H1 (cell line): ENCODE data around the gene CDYL. TPM values are rescaled to one million over a fixed set of nuclear protein-coding genes. Genes with fewer than 3 reads are reported as not detected.
A peak's percentile ranks its signal among the peaks of the same experiment; 100 is the strongest.

ENCODE experiments used
- CTCF ChIA-PET: fragments of 300-600 bp; sonication (Branson Sonifier 250); formaldehyde crosslinking; loops from one replicate; lab custom pipeline; 2021; ENCODE audit not compliant: partially characterized antibody; lab: Charles Lee
- POLR2A ChIA-PET: fragments of 300-600 bp; sonication (Branson Sonifier 250); formaldehyde crosslinking; loops from one replicate; lab custom pipeline; 2021; ENCODE audit warnings: inconsistent platforms; ENCODE audit not compliant: partially characterized antibody; lab: Charles Lee
- DNase-seq, 2 experiments: peaks; one replicate each; pipeline versions ENCODE4 v3.0.0 to v3.0.0-alpha.2; 2010 to 2022; ENCODE audit warnings: low spot score in 2 of 2, low read depth in 1 of 2, mixed read lengths in 1 of 2
- FAIRE-seq: peaks from 2 replicates; lab custom pipeline; 2011; peaks lifted over from hg19 to GRCh38; lab: Jason Lieb, UNC
- H2AFZ ChIP-seq: 2 replicates; pipeline ENCODE4 v1.8.1; 2012; ENCODE audit warnings: low read length, inconsistent platforms
- H2AK5ac ChIP-seq: 2 replicates; pipeline ENCODE4 v1.6.1; 2013; ENCODE audit warnings: low read depth, low read length
- H2BK120ac ChIP-seq: replicated peaks from 2 replicates; pipeline ENCODE3; 2013; ENCODE audit warnings: low read depth, low read length, inconsistent platforms
- H2BK12ac ChIP-seq: 2 replicates; pipeline ENCODE4 v1.6.1; 2013; ENCODE audit warnings: low read depth, low read length
- H2BK15ac ChIP-seq: 2 replicates; pipeline ENCODE4 v1.6.1; 2013; ENCODE audit warnings: low read length
- H2BK20ac ChIP-seq: 2 replicates; pipeline ENCODE4 v1.6.1; 2013; ENCODE audit warnings: low read length
- H2BK5ac ChIP-seq: 2 replicates; pipeline ENCODE4 v1.6.1; 2013; ENCODE audit warnings: low read depth, low read length
- H3K14ac ChIP-seq: 2 replicates; pipeline ENCODE4 v1.6.1; 2013; ENCODE audit warnings: inconsistent platforms; ENCODE audit not compliant: insufficient read length
- H3K18ac ChIP-seq: 2 replicates; pipeline ENCODE4 v1.6.1; 2013; ENCODE audit warnings: low read length; ENCODE audit errors: extremely low read depth
- H3K23ac ChIP-seq: 2 replicates; pipeline ENCODE4 v1.6.1; 2013; ENCODE audit warnings: inconsistent platforms; ENCODE audit not compliant: insufficient read length
- H3K23me2 ChIP-seq: 2 replicates; pipeline ENCODE4 v1.6.1; 2013; ENCODE audit warnings: low read depth, low read length
- H3K27ac ChIP-seq: 2 replicates; pipeline ENCODE4 v1.6.1; 2011; ENCODE audit warnings: low read depth, low read length, inconsistent platforms
- H3K27me3 ChIP-seq, 4 experiments: replicated peaks in 1 of 4; 1 replicate in 1 of 4; 2 replicates in 3 of 4; pipeline versions ENCODE4 v1.6.1 to v1.8.1; 2011 to 2013; ENCODE audit warnings: low read length in 3 of 4, mild to moderate bottlenecking in 3 of 4, inconsistent platforms in 2 of 4, mixed read lengths in 2 of 4, moderate library complexity in 1 of 4; ENCODE audit not compliant: control insufficient read depth in 3 of 4, insufficient read depth in 3 of 4; ENCODE audit errors: extremely low read depth in 1 of 4
- H3K36me3 ChIP-seq, 4 experiments: 2 replicates each; pipeline versions ENCODE4 v1.6.1 to v1.8.1; 2011 to 2013; ENCODE audit warnings: mild to moderate bottlenecking in 4 of 4, low read length in 3 of 4, moderate library complexity in 2 of 4, control low read depth in 1 of 4, inconsistent platforms in 1 of 4; ENCODE audit not compliant: insufficient read depth in 4 of 4, control insufficient read depth in 2 of 4
- H3K4ac ChIP-seq: replicated peaks from 2 replicates; pipeline ENCODE3; 2013; ENCODE audit warnings: low read length, low read depth, mixed read lengths, inconsistent platforms; ENCODE audit not compliant: insufficient read length
- H3K4me1 ChIP-seq, 4 experiments: replicated peaks in 1 of 4; 1 replicate in 1 of 4; 2 replicates in 3 of 4; pipeline versions ENCODE4 v1.6.1 to v1.8.1; 2011 to 2013; ENCODE audit warnings: low read length in 3 of 4, inconsistent platforms in 2 of 4, mixed read lengths in 1 of 4; ENCODE audit not compliant: insufficient read depth in 4 of 4, control insufficient read depth in 3 of 4
- H3K4me2 ChIP-seq, 2 experiments: 2 replicates each; pipeline versions ENCODE4 v1.6.1 to v1.8.1; 2011 to 2013; ENCODE audit warnings: low read depth in 2 of 2, low read length in 2 of 2, control low read depth in 1 of 2, inconsistent platforms in 1 of 2, mild to moderate bottlenecking in 1 of 2; ENCODE audit not compliant: insufficient read depth in 1 of 2
- H3K4me3 ChIP-seq, 4 experiments: fragments of 200-600, 300-600 bp in 1 of 4; sonication (generic), shearing (Covaris generic), sonication (Bioruptor Twin) in 1 of 4; 2 replicates each; pipeline versions ENCODE4 v1.5.1 to v1.8.1; 2011 to 2016; ENCODE audit warnings: low read length in 4 of 4, low read depth in 3 of 4, control low read depth in 2 of 4, inconsistent platforms in 2 of 4, mild to moderate bottlenecking in 2 of 4, mixed read lengths in 1 of 4, moderate library complexity in 1 of 4; ENCODE audit not compliant: insufficient read depth in 2 of 4; ENCODE audit errors: extremely low read depth in 1 of 4
- H3K56ac ChIP-seq: replicated peaks from 2 replicates; pipeline ENCODE3; 2013; ENCODE audit warnings: low read depth, mild to moderate bottlenecking, mixed read lengths, low read length, inconsistent platforms; ENCODE audit not compliant: insufficient read length
- H3K79me1 ChIP-seq: 2 replicates; pipeline ENCODE4 v1.6.1; 2013; ENCODE audit warnings: low read depth, low read length, control low read depth
- H3K79me2 ChIP-seq, 2 experiments: 2 replicates each; pipeline versions ENCODE4 v1.6.1 to v1.8.1; 2012 to 2013; ENCODE audit warnings: low read length in 2 of 2, mild to moderate bottlenecking in 2 of 2, inconsistent platforms in 1 of 2; ENCODE audit not compliant: insufficient read depth in 2 of 2, control insufficient read depth in 1 of 2
- H3K9ac ChIP-seq, 4 experiments: replicated peaks in 1 of 4; 1 replicate in 1 of 4; 2 replicates in 3 of 4; pipeline versions ENCODE4 v1.6.1 to v1.8.1; 2011 to 2013; ENCODE audit warnings: low read depth in 3 of 4, low read length in 3 of 4, control low read depth in 2 of 4, mild to moderate bottlenecking in 2 of 4, moderate library complexity in 2 of 4, inconsistent platforms in 1 of 4; ENCODE audit errors: extremely low read depth in 1 of 4
- H3K9me3 ChIP-seq, 2 experiments: 2 replicates each; pipeline versions ENCODE4 v1.6.1 to v1.8.1; 2012 to 2013; ENCODE audit warnings: mild to moderate bottlenecking in 2 of 2, moderate library complexity in 2 of 2, control low read depth in 1 of 2, inconsistent platforms in 1 of 2, low read depth in 1 of 2, low read length in 1 of 2, mixed read lengths in 1 of 2; ENCODE audit not compliant: insufficient read depth in 2 of 2
- H4K20me1 ChIP-seq, 2 experiments: replicated peaks in 1 of 2; 2 replicates each; pipeline versions ENCODE3 to v1.8.1; 2011 to 2013; ENCODE audit warnings: inconsistent platforms in 2 of 2, low read length in 2 of 2, mild to moderate bottlenecking in 1 of 2; ENCODE audit not compliant: insufficient read depth in 2 of 2, control insufficient read depth in 1 of 2
- H4K5ac ChIP-seq: 2 replicates; pipeline ENCODE4 v1.6.1; 2013; ENCODE audit warnings: low read length, low read depth, mixed read lengths, inconsistent platforms; ENCODE audit not compliant: insufficient read length
- H4K8ac ChIP-seq: 2 replicates; pipeline ENCODE4 v1.8.0; 2013; ENCODE audit warnings: mild to moderate bottlenecking, moderate library complexity, low read length, inconsistent platforms; ENCODE audit not compliant: insufficient read depth; ENCODE audit errors: extremely low read depth
- H4K91ac ChIP-seq: replicated peaks from 2 replicates; pipeline ENCODE3; 2013; ENCODE audit warnings: low read length, mixed read lengths, inconsistent platforms; ENCODE audit not compliant: insufficient read length
- CTCF ChIP-seq, 3 experiments: IDR thresholded peaks; 1 replicate in 2 of 3; 2 replicates in 1 of 3; pipeline versions ENCODE4 v1.5.1 to v1.6.1; 2011; ENCODE audit warnings: low read length in 3 of 3, mild to moderate bottlenecking in 3 of 3, inconsistent platforms in 2 of 3, low read depth in 1 of 3, moderate library complexity in 1 of 3; ENCODE audit not compliant: insufficient read depth in 1 of 3; ENCODE audit errors: control extremely low read depth in 1 of 3
- POLR2AphosphoS5 ChIP-seq: IDR thresholded peaks from 2 replicates; pipeline ENCODE4 v1.6.1; 2011; ENCODE audit warnings: low read depth, low read length
- WGBS, 2 experiments: shearing (Covaris generic) in 1 of 2; methylation state at CpG; one replicate each; pipeline versions ENCODE4 v1.1.6 to v1.1.7; 2013 to 2015; ENCODE audit warnings: low lambda C conversion rate in 2 of 2, mixed read lengths in 2 of 2, inconsistent platforms in 1 of 2, low coverage in 1 of 2, missing lambda C conversion rate in 1 of 2; ENCODE audit not compliant: insufficient replicate concordance in 2 of 2, insufficient coverage in 1 of 2, insufficient read length in 1 of 2; ENCODE audit errors: extremely low coverage in 1 of 2, missing lambda C conversion rate in 1 of 2; 5-methylcytosine and 5-hydroxymethylcytosine counted together
- polyA plus RNA-seq, 7 experiments: library from polyadenylated mRNA; depleted of rRNA in 3 of 7; stranded (reverse) in 5 of 7; unstranded in 2 of 7; fragments of >200 nt in 5 of 7; fragments of 200-250 nt in 2 of 7; gene quantifications; 1 replicate in 5 of 7; 2 replicates in 1 of 7; 4 replicates in 1 of 7; pipeline versions ENCODE4 v1.2.1 to v1.2.3, GENCODE V29; 2011 to 2013; ENCODE audit warnings: missing spikeins in 2 of 7, mixed read lengths in 2 of 7
- total RNA-seq: library from RNA; stranded (reverse); fragmentation: NEBNext Ultra II Directional; extraction: Animal tissue kit (Norgen Biotek cat#: 25700); gene quantifications from 2 replicates; pipeline ENCODE4 v1.2.1, GENCODE V29; 2021

CDYL gene
- total and polyA plus RNA-seq, 2 of the 8 experiments (the other 6 are each of a cell fraction or from before 2014, with no cell fraction given) = 56.4 to 119 TPM

- no peak overlapping the region for H2BK120ac ChIP-seq
- H3K23me2 ChIP-seq = no peaks in the 10 kb centered on the region
- H3K27me3 ChIP-seq = no peaks in the 10 kb centered on the region
- TF ChIP-seq POLR2AphosphoS5 (0 out of 2 replicates have a peak, but pooled peaks have one; percentile 10), CTCF (IDR thresholded peaks at IDR 0.05; ENCODE audit: control extremely low read depth in 1 of 3, insufficient read depth in 1 of 3, low read depth in 1 of 3, low read length in 3 of 3) (no peak)
- no peak overlapping the region for H4K91ac ChIP-seq
- no peaks in the 10 kb centered on the region for H3K36me3 ChIP-seq
- H3K4me3 ChIP-seq = no peak overlapping the region
- H3K18ac ChIP-seq = no peak overlapping the region
- H3K79me2 ChIP-seq = peaks cover 3 to 96% of the 10 kb centered on the region in 2 experiments; a peak in 3 of 4 replicates
- H3K14ac ChIP-seq = no peak overlapping the region
- no peak overlapping the region for H3K9ac ChIP-seq
- peaks cover 19 to 22% of the 10 kb centered on the region in 2 experiments for H4K20me1 ChIP-seq
- H3K27ac ChIP-seq = no peak overlapping the region
- FAIRE-seq (no peak), DNase-seq (no peak)
- peaks cover 2 to 20% (median 18%) of the 10 kb centered on the region in 4 experiments; a peak in 6 of 7 replicates for H3K4me1 ChIP-seq
- no peak overlapping the region for H2BK20ac ChIP-seq
- no peak overlapping the region for H3K23ac ChIP-seq
- no peak overlapping the region for H2AFZ ChIP-seq
- POLR2A ChIA-PET = no interaction called here
- no peak overlapping the region for H3K56ac ChIP-seq
- 86% methylated on average over 13 of the region's 13 CpGs; no CpG with 5 or more reads in 1 of the 2 experiments for WGBS, 2 experiments
- H3K4ac ChIP-seq = no peak overlapping the region
- H4K5ac ChIP-seq = no peak overlapping the region
- H2BK5ac ChIP-seq = no peak overlapping the region; the same call in 1 of the 2 replicates
- no peaks in the 10 kb centered on the region for H3K9me3 ChIP-seq
- H3K79me1 ChIP-seq = peaks cover 14% of the 10 kb centered on the region
- CTCF ChIA-PET = interaction anchor here (1.0 to 3.2 kb wide), 4 partner anchors 13 to 108 kb away, joined by 3 to 14 read pairs (median 4); no protein-coding TSS in a partner anchor
- H4K8ac ChIP-seq = no peak overlapping the region
- 0 out of 2 replicates have a peak overlapping the region, but pooled peaks have one; percentile 12 for H2BK15ac ChIP-seq
- H3K4me2 ChIP-seq = no peak overlapping the region
- H2BK12ac ChIP-seq = no peak overlapping the region
- no peak overlapping the region for H2AK5ac ChIP-seq
Measured at GRCh38 chr6:4922488-4923037, 146.4 kb downstream of the CDYL start.
